ENCODE results near the gene DIPK1A.
"Not testable (repeated sequence)": the region's sequence is repeated elsewhere in the genome, so short reads cannot be mapped to it uniquely, and the experiment has no call there.

The DIPK1A gene

DNA sequence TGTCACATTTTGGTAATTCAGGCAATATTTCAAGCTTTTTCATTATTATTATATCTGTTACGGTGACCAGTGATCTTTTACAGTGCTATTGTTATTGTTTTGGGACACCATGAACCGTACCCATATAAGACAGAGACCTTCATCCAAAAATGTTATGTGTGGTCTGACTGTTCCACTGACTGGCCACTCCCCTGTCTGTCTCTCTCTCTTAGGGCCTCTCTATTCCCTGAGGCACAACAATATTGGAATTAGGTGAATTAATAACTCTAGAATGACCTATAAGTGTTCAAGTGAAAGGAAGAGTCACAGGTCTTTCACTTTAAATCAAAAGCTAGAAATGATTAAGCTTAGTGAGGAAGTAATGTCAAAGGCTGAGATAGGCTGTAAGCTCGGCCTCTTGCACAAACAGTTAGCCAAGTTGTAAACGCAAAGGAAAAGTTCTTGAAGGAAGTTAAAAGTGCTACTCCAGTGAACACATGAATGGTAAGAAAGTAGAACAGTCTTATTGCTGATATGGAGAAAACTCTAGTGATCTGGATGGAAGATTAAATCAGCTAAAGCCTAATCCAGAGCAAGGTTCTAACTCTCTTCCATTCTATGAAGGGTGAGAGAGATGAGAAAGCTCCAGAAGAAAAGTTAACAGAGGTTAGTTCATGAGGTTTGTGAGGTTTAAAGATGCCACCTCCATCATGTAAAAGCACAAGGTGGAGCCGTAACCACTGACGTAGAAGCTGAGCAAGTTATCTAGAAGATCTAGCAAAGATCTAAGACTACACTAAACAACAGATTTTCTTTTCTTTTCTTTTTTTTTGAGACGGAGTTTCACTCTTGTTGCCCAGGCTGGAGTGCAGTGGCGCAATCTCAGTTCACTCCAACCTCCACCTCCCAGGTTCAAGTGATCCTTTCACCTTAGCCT is 19.7 kb upstream of the DIPK1A start:
- DNase-seq (ENCODE audit: low read depth in 2 of 2) = no peak

DNA sequence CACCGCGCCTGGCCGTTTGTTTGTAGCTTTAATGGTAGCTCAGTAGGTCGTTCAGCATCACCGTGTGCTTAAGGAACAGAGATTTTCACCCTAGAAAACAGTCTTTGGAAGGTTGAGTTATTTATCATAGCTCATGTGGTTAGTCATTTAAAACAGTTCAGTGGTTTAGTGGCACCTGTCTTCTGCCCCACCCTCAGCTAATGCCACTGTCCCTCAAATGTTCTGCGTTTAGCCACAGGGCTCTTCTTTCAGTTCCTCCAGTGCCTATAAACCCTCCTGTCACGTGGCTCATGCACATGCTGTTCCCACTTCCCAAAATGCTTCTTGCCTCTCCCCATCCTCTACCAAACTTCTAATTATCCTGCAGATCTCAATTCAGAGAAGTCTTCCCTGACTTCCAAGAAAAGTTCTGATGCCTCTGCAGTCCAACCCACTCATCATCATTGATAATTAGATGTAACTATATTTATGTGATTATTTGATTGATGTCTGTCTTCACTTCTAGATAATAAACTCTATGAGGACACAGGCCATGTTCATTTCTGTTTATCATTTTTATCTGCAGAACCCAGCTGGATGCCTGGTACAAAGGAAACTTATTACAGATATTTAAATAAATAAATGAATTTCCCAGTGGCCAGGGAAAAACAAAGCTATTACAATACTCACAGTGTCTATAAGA is 14.4 kb upstream of the DIPK1A start:
- DNase-seq (ENCODE audit: low read depth in 2 of 2) = no peak

GRCh38 chr1:92974112-92974511 is 12.8 kb upstream of the DIPK1A start:
- DNase-seq (ENCODE audit: low read depth in 2 of 2) = not testable (repeated sequence)

GRCh38 chr1:92973203-92973897 is 12.1 kb upstream of the DIPK1A start:
- DNase-seq (ENCODE audit: low read depth in 2 of 2) = no peak

DNA sequence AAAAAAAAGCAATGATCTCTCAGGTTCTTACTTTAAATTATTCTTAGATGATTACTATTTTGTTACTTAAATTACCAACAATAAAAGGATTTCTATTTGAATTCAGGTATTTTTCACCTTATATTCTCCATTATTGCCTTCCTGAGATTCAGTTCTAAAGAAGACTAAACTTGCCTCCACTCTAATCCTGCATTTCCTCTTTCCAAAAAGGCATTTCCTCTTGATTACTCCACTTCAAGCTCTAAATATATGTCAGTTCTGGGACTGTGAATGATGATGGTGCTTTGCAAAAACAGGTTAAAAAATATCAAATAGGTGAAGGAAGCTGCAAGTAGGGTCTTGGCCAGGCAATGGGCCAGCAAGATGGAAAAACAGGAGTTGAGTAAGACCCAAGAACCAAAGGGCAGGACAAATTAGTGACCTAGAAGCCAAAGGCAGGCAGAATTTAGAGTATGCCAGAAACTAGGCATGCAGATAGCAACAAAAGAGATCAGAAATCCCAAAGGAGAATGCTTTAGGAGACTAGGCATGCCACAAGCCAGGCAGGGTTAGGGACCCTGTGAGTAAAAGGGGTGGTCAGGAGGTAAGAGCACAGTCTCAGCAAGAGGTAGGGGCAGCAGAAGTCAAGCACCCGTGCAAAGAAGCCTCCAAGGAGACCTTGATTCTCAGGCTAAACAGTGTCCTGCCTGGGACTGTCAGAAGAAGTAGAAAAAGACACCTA is 11.3 kb upstream of the DIPK1A start:
- no peak for DNase-seq (ENCODE audit: low read depth in 2 of 2)

DNA sequence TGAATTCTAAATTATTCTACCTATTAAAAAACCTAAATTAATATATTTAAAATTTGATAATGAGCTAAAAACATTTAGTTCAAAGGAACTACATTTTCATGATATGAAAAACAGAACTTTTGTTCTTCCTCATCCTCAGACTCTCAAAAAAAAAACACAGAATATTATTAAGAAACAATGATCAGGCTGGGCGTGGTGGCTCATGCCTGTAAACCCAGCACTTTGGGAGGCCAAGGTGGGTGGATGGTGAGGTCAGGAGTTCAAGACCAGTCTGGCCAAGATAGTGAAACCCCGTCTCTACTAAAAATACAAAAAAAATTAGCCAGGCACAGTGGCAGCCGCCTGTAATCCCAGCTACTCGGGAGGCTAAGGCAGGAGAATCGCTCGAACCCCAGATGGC is 10.7 kb upstream of the DIPK1A start:
- not testable (repeated sequence) for DNase-seq (ENCODE audit: low read depth in 2 of 2)

DNA sequence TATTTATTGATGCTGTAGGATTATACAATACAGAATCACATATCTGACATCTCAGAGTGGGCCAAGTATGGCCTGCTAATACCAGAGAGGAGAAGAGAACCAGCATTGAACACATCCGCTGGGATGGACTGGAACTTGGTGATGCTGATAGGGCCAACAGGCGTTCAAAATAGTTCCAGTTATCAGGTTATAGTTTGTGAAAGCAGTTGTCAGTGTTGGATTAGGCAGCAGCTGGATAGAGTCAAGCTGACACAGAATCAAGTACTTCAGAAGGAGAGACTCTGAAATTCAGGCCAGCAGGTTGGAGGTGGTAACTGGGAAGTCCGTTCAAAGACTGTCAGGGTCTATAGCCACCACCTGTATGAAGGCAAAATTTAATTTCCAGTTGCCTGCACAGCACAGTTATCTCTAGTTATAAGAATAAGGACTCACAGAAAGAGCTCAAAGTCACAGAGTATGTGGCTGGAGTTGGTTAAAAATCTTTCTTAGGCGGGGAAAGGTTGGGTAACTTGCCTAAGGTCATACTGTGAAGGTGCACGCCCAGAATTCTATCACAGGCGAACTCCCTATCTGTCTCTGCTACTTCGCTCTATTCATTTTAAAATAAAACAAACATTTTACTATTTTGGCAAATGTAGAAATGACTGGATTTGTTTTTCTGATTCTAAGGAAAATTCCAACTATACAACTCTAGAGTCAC is 9.9 kb upstream of the DIPK1A start:
- DNase-seq (ENCODE audit: low read depth in 2 of 2) = no peak

DNA sequence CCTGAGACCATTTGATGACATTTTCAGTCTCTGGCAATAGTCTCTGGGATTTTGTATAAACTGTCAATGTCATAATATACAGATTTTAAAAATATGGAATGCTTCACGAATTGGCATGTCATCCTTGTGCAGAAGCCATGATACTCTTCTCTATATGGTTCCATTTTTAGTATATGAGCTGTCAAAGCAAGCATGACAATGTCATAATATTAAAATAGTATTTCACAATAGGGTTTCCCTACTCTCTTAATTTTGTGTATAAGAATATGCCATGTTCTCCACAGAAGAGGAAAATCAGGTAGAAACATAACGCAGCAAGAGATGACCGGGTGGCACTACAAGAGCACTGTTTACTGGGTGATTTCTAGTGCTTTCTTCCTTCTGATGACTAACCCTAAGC is 8.3 kb upstream of the DIPK1A start:
- DNase-seq (ENCODE audit: low read depth in 2 of 2) = no peak

- DNase-seq (ENCODE audit: low read depth in 2 of 2) = no peak
These were observed 7.1 kb upstream of the DIPK1A start for GRCh38 chr1:92968138-92969032.

GRCh38 chr1:92964998-92965397 is 3.7 kb upstream of the DIPK1A start:
- no peak for DNase-seq (ENCODE audit: low read depth in 2 of 2)

DNA sequence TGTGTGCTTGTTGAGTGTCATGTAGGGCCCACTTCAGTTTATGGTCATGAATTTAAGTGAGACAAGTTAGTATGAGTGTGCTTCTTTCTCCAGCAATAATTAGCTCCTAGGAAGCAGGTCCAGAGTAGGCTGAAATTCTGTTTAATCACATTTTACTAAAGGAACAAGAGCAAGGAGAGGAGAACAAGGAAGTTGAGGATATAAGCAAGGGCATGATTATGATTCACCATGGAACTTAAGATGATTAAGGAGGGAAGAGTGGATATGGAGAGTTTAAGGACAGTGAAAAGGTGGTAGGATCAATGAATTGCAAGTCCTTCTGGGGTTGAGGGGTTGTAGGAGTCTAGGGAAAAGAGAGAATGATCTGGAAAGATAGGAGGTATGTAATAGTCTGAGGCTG is 3.1 kb upstream of the DIPK1A start:
- no peak for DNase-seq (ENCODE audit: low read depth in 2 of 2)

GRCh38 chr1:92961896-92962752 is 862 bp upstream of the DIPK1A start:
- peak; percentile 23 to 59 for DNase-seq (ENCODE audit: low read depth in 2 of 2)

GRCh38 chr1:92960395-92961130 is 699 bp downstream of the DIPK1A start:
- DNase-seq (ENCODE audit: low read depth in 2 of 2) = peak; percentile 23 to 44

- DNase-seq (ENCODE audit: low read depth in 2 of 2) = no peak
These were observed 2.9 kb downstream of the DIPK1A start for GRCh38 chr1:92958203-92958970.

GRCh38 chr1:92957030-92957734 is 4.1 kb downstream of the DIPK1A start:
- no peak for DNase-seq (ENCODE audit: low read depth in 2 of 2)

GRCh38 chr1:92956254-92957029 is 4.8 kb downstream of the DIPK1A start:
- DNase-seq (ENCODE audit: low read depth in 2 of 2) = no peak
